Activated T-cell treated with anti-CD3 and anti-CD28 coated beads for 24 hours (primary cell): Measurements from ENCODE around the gene CGB1.

Experiments
- DNase-seq: peaks from one replicate; pipeline ENCODE4 v3.0.0-alpha.2; 2020; ENCODE audit warnings: low read depth

CGB1 gene

DNA sequence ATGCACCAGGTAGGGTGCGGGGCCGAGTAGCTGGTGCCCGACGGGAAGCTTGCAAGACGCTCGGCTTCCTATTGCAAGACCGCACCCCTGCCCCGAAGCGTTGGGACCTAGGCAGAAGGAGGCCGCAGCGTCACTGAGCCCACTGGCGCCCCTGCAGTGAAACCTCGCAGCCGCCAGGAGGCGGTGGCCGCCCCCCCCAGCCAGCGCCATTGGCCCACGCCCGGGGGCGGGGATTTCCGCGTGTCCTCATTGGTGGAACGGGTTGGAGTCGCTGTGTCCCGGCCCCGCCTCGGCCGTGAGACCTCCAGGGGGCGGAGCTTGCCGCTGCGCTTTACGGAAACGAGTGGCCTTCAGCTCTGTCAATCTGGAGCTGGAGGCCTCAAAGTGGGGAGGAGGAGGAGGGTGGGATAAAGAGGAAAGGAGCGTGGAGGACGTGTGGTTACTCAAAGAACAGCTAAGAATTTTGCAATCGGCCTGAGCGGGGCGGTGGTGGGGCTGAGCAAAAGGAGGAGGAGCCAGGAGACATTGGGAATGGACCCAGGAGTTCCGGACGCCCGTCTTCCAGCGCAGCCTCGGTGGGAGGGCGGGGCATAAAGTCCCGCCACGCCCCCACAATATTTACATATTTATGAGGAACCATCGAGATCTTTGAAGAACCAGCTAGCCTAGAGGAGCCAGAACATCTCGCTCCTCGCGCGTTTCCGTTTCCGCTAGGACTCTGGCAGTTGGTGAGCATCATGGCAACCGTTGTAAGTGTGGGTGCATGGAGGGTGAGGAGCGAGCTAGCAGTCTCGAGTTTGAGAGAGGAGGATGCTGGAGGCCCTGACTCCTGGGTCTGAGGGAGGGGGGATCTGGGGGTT, 43.3 kb downstream of the CGB1 start, which contains the start of the genes GYS1 and RUVBL2:
Gene GYS1, minus strand, starts transcription at position 135 of the 860 bp plus-strand sequence. CDS start 197 bp downstream, outside the sequence.
Gene RUVBL2, plus strand, starts transcription at position 713 of the 860 bp plus-strand sequence. Its CDS starts 25 bp downstream, at position 738.
- peak; percentile 99 for DNase-seq

DNA sequence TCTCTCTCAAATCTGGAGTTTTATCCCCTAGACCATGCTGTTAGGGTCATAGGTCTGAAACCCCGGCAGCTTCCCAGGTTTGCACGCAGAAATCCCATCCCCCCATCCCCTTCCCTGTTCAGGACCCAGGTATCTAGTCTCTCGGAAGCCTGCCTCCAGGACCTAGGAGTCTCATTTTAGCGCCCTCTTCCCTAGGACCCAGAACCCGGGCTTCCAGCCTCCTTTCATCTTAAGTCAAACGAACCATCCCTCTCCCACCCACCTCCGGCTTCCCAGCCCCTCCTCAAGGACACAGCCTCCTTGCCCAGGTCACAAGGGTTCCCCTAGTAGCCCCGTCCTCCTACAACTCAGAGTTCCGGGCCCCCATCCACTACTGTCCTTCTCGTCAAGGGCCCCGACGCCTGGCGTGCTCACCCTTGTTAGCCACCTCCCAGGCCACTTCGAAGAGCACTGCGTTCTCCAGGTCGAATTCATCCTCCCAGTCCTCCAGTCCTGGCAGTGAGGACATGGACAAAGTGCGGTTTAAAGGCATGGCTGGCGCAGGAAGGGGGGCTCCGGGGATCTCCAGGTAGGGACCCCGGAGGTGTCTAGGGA, 44.0 kb downstream of the CGB1 start:
- no peak for DNase-seq

DNA sequence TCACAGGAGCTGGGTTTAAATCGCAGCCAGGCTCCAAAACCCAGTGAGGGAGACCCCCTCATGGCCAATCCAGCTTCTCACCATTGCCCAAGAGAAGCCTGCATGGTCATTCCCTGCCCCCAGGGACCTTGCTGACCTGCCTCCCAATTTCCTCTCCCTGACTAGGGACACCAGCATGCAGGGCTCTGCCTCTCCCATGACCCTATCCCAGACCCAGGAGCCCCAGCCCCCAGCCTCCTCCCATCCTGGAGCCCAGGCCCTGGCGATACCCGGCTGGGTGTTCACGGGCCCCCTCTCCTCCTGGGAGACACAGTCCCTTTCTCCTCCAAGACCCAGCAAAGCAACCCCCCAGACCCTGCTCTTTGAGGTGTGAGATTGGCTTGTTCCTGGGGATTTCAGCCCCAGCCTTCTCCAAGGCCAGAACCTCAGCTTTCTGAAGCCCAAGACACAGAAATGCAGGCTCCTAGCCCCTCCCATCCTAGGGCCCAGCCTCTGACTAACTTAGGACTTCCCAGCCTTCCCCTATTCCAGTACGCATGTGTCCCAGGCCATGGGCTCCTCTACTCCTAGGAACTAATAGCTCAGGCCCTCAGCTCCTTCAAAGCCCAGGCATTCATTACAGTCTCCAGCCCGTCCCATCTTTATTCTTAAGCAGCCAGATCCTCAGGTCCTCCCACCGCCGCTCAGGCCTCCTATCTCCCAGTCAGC, 44.7 kb downstream of the CGB1 start:
- DNase-seq: no peak

DNA sequence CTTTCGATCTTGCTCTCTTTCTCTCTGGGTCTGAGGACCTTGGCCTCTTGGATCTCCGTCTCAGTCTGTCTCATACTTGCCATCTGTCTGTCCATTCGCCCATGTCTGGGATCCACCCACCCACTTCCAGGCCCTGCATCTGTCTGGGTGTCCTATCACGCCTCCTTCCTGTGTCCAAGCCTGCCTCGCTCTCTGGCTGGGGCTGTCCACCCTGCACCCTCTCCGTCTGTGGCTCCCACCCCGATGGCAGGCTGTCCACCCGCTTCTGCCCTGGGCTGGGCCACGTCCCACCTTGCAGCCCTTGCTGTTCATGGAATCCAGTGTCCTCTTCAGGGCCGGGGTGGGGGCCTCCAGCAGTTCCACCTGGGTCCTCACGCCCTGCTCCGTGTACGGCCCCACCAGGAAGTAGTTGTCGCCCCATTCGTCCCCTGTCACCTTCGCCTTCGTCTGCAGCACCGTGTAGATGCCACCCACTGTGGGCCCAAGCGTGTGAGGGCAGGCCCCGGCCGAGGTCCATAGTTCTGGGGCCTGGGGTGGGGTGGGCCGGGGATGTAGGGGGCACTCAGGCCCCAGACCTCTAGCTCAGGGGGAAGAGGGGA, 45.6 kb downstream of the CGB1 start:
- DNase-seq: no peak

DNA sequence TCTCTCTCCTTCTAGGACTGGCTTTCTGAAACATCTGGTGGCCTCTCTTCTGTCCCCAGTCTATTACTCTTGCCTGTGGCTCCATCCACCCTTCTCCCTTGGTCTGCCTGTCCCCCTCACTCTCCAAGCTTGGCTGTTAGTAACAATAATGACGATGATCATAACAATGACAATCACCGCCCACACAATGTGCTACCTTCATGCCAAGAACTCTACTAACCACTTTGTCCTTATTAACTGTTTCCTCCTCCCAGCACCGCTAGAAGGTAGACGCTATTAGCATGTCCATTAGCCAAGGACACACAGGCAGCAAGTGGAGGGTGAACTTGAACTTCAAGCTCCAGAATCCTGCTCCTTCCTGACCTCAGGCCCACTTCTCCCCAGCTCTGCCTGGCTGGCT, 46.3 kb downstream of the CGB1 start:
- no peak for DNase-seq

DNA sequence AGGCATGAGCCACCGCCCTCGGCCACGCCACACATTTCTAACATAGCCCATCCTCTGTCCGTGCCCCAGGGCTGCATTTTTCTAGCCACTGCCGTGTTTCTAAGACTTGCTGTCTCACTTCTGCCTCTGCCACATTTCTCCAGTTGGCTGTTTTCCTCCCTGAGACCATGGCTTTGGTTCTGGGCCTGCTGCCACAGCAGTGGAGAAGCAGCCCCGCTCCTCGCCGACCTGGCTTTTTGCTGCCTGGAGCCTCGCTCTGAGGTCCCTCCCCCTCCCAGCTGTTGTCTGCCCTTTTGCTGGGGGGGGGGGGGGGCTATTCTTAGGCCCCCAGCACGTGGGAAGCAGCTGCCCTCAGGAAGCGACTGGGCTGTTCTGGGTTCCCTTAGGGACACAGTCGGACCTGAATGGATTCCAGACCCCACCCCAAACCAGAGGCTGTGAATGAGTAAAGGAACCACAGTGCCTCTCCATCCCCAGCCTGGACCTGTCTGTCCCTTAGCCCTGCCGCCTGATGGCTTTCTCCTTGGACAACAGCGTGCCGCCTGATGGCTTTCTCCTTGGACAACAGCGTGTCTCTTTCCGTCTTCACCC, 46.9 kb downstream of the CGB1 start:
- DNase-seq: no peak

DNA sequence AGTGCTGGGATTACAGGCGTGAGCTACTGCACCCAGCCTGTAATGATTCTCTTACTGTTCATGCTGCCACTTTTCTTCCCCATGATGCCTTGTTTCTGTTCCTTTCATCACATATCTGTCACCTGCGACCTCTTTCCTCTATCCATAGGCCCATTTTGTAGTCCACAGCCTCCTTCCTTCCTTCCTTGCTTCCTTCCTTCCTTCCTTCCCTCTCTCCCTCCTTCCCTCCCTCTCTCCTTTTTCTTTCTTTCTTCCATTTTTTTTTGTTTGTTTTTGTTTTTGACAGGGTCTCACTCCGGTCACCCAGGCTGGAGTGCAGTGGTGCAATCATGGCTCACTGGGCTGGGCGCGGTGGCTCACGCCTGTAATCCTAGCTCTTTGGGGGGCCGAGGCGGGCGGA, 47.8 kb downstream of the CGB1 start:
- DNase-seq: no peak

DNA sequence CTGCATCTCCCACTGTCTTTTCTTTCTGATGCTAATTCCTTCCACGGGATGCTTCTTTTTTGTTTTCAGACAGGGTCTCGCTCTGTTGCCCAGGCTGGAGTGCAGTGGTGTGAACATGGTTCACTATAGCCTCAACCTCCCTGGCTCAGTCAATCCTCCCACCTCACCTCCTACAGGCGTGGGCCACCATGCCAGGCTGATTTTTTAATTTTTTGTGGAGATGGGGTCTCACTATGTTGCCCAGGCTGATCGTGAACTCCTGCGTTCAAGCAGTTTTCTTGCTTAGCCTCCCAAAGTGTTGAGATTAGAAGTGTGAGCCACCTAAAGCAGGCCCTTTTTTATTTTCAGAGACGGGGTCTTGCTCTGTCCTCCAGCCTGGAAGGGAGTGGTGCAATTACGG, 48.4 kb downstream of the CGB1 start:
- DNase-seq: no peak

DNA sequence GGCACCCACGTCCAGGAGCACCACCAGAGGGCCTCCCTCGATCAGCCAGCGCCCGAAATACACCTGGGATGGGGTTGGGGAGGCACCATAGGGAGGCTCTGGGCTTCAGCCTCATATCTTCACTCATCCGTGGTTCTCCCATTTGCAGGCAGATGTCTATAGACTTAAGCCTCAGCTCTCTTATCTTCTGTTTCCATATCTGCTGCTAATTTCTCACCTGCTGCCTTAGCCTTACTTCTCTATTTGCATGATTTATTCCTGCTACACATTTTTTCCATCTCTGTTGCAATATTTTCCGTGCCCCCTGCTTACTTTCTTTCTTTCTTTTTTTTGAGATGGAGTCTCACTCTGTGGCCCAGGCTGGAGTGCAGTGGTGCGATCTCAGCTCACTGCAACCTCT, 49.4 kb downstream of the CGB1 start:
- DNase-seq: no peak

DNA sequence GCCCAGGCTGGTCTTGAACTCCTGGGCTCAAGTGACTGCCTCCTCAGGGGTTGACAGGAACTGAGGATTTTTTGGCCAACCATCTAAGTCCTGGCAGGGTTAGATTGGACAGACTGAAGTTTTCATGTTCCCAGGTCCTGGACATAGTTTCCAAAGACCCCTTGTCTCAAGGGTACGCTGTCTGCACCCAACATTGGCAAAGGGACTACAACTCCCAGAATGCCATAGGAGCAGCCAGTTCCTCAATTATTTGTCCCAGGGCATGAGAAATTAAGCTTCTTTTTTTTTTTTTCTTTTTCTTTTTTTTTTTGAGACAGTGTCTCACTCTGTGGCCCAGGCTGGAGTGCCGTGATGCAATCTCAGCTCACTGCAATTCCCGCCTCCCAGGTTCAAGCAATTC, 50.5 kb downstream of the CGB1 start:
- no peak for DNase-seq

DNA sequence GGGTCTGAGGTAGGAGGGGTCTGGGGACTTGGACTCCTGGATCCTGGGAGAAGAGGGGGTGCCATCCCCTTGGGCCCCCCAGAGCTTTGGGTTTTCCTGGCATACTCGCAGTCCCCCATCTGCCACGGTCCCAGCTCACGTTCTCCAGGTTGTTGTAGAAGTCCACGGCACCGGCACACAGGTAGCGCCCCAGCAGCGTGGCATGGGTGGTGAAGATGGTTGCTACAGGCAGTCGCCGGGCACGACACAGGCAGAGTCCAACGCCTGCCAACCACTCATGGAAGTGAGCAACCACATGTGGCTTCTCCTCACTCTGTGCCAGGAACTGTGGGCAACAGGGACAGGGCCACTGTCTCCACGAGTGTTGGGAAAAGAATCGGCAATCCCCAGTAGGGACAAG, 51.0 kb downstream of the CGB1 start:
- no peak for DNase-seq
